HepG2 (cell line): ENCODE measurements around the gene CCDC34. TPM values are rescaled to one million over a fixed set of nuclear protein-coding genes. Genes with fewer than 3 reads are reported as not detected.
"Not testable (repeated sequence)": the region's sequence is repeated elsewhere in the genome, so short reads cannot be mapped to it uniquely, and the experiment has no call there.

Experiments used
- CBX5 ChIP-seq: sonication (generic); formaldehyde crosslinking; IDR thresholded peaks from 2 replicates; pipeline ENCODE4 v1.4.0; 2020; ENCODE audit warnings: missing genetic modification reagents, borderline replicate concordance
- CCDC6 ChIP-seq: sonication (generic); formaldehyde crosslinking; IDR thresholded peaks from 2 replicates; pipeline ENCODE4 v1.8.1; 2022; ENCODE audit warnings: mild to moderate bottlenecking, missing genetic modification reagents, moderate library complexity
- ELF3 ChIP-seq: IDR thresholded peaks from 2 replicates; pipeline ENCODE4 v1.6.1; 2016; ENCODE audit warnings: missing genetic modification reagents, missing compliant biosample characterization
- ERF ChIP-seq: IDR thresholded peaks from 2 replicates; pipeline ENCODE4 v1.6.1; 2018; ENCODE audit warnings: missing biosample characterization, missing genetic modification reagents
- FOXA1 ChIP-seq, 2 experiments: fragments of 450-650 bp in 1 of 2; sonication (generic) in 1 of 2; formaldehyde crosslinking in 1 of 2; IDR thresholded peaks; 2 replicates each; pipeline versions ENCODE4 v1.4.0 to v1.6.1; 2016 to 2020; ENCODE audit warnings: missing genetic modification reagents in 1 of 2
- GATAD2A ChIP-seq: IDR thresholded peaks from 2 replicates; pipeline ENCODE4 v1.6.1; 2016
- HNRNPL ChIP-seq: fragments of 200-400 bp; formaldehyde crosslinking; IDR thresholded peaks from 2 replicates; pipeline ENCODE4 v1.6.1; 2017; ENCODE audit warnings: mild to moderate bottlenecking, low read depth, low read length
- NR2F6 ChIP-seq, 2 experiments: IDR thresholded peaks; 2 replicates each; pipeline ENCODE4 v1.6.1; 2016; ENCODE audit warnings: antibody characterized with exemption in 1 of 2, mild to moderate bottlenecking in 1 of 2
- SAP130 ChIP-seq: IDR thresholded peaks from 2 replicates; pipeline ENCODE4 v1.6.1; 2016; ENCODE audit warnings: low read depth
- SOX6 ChIP-seq, 2 experiments: fragments of 450-650 bp in 1 of 2; sonication (generic) in 1 of 2; formaldehyde crosslinking in 1 of 2; IDR thresholded peaks; 2 replicates each; pipeline versions ENCODE4 v1.4.0 to v1.6.1; 2017 to 2020; ENCODE audit warnings: antibody characterized with exemption in 1 of 2, mild to moderate bottlenecking in 1 of 2, missing genetic modification reagents in 1 of 2
- TEAD3 ChIP-seq: optimal IDR thresholded peaks from 2 replicates; pipeline ENCODE3; 2016; ENCODE audit warnings: borderline replicate concordance
- ZBTB7B ChIP-seq: sonication (generic); formaldehyde crosslinking; IDR thresholded peaks from 2 replicates; pipeline ENCODE4 v1.4.0; 2020; ENCODE audit warnings: missing genetic modification reagents
- ZFY ChIP-seq: sonication (generic); formaldehyde crosslinking; IDR thresholded peaks from 2 replicates; pipeline ENCODE4 v1.4.0; 2020; ENCODE audit warnings: missing genetic modification reagents
- ZMYM4 ChIP-seq: sonication (generic); formaldehyde crosslinking; IDR thresholded peaks from 2 replicates; pipeline ENCODE4 v1.8.1; 2023; ENCODE audit warnings: mild to moderate bottlenecking, missing genetic modification reagents
- ZNF292 ChIP-seq: sonication (generic); formaldehyde crosslinking; IDR thresholded peaks from 2 replicates; pipeline ENCODE4 v1.8.1; 2022; ENCODE audit warnings: mild to moderate bottlenecking, low read depth, missing genetic modification reagents, borderline replicate concordance
- ZNF350 ChIP-seq: sonication (generic); formaldehyde crosslinking; IDR thresholded peaks from 2 replicates; pipeline ENCODE4 v1.4.0; 2020; ENCODE audit warnings: mild to moderate bottlenecking, low read depth, missing genetic modification reagents, borderline replicate concordance
- polyA plus RNA-seq, 8 experiments: library from polyadenylated mRNA; depleted of rRNA in 3 of 8; stranded (reverse) in 7 of 8; unstranded in 1 of 8; fragments of >200 nt; fragmentation: Illumina TruSeq in 4 of 8; extraction: Trizol in 4 of 8; gene quantifications; 2 replicates each; pipeline versions ENCODE4 v1.2.1 to v1.2.3, GENCODE V29; 2011 to 2016; ENCODE audit warnings: low read depth in 4 of 8, missing spikeins in 1 of 8, mixed read lengths in 1 of 8; ENCODE audit not compliant: insufficient read depth in 1 of 8
- total RNA-seq, 5 experiments: library from RNA; depleted of rRNA; stranded (reverse); fragments of >200 nt; fragmentation: Illumina TruSeq; extraction: Trizol; gene quantifications; 2 replicates each; pipeline ENCODE4 v1.2.3, GENCODE V29; 2016; ENCODE audit warnings: low read depth in 1 of 5
- TF ChIP-seq, protein P1 (sequence below): sonication (generic); formaldehyde crosslinking; IDR thresholded peaks from 2 replicates; pipeline ENCODE4 v1.4.0; 2020; ENCODE audit warnings: missing genetic modification reagents
- TF ChIP-seq, protein P2 (sequence below): sonication (generic); formaldehyde crosslinking; IDR thresholded peaks from 2 replicates; pipeline ENCODE4 v1.4.0; 2020; ENCODE audit warnings: missing genetic modification reagents, borderline replicate concordance
- TF ChIP-seq, protein P3 (sequence below): IDR thresholded peaks from 2 replicates; pipeline ENCODE4 v1.4.0; 2020; ENCODE audit warnings: mild to moderate bottlenecking, missing genetic modification reagents
- TF ChIP-seq, protein P4 (sequence below): IDR thresholded peaks from 2 replicates; pipeline ENCODE4 v1.6.1; 2016; ENCODE audit warnings: mild to moderate bottlenecking

Gene CCDC34
- total and polyA plus RNA-seq, 2 of the 13 experiments (the other 11 are each of a cell fraction or from before 2014, with no cell fraction given): 7.6 to 34.3 TPM

DNA sequence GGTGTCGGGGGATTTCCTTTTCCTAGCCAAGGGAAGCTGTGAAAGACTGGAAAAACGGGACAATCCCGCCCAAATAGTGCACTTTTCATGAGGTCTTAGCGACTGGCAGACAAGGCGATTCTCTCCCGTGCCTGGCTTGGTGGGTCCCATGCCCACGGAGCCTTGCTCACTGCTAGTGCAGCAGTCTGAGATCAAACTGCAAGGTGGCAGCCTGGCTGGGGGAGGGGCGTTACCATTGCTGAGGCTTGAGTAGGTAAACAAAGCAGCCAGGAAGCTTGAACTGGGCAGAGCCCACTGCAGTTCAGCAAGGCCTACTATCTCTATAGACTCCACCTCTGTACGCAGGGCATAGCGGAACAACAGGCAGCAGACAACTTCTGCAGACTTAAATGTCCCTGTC is 41.7 kb downstream of the CCDC34 start (continued):
- TF ChIP-seq, protein P1, sequence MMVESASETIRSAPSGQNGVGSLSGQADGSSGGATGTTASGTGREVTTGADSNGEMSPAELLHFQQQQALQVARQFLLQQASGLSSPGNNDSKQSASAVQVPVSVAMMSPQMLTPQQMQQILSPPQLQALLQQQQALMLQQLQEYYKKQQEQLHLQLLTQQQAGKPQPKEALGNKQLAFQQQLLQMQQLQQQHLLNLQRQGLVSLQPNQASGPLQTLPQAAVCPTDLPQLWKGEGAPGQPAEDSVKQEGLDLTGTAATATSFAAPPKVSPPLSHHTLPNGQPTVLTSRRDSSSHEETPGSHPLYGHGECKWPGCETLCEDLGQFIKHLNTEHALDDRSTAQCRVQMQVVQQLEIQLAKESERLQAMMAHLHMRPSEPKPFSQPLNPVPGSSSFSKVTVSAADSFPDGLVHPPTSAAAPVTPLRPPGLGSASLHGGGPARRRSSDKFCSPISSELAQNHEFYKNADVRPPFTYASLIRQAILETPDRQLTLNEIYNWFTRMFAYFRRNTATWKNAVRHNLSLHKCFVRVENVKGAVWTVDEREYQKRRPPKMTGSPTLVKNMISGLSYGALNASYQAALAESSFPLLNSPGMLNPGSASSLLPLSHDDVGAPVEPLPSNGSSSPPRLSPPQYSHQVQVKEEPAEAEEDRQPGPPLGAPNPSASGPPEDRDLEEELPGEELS (CRISPR knock-in tag): peak; percentile 66
- TF ChIP-seq SAP130 (CRISPR knock-in tag) (peak; percentile 38; the same call in 1 of the 2 replicates), GATAD2A (peak; percentile 66), CCDC6 (CRISPR knock-in tag) (peak; percentile 58; the same call in 1 of the 2 replicates), CBX5 (0 out of 2 replicates have a peak, but pooled peaks have one; percentile 29), FOXA1 (CRISPR knock-in tag; IDR thresholded peaks at IDR 0.05) (peak; percentile 87), ZNF350 (CRISPR knock-in tag) (0 out of 2 replicates have a peak, but pooled peaks have one; percentile 39), ZNF292 (CRISPR knock-in tag) (peak; percentile 85; the same call in 1 of the 2 replicates), ELF3 (0 out of 2 replicates have a peak, but pooled peaks have one; percentile 39), HNRNPL (peak; percentile 81; the same call in 1 of the 2 replicates), ZMYM4 (CRISPR knock-in tag) (peak; percentile 84), ZBTB7B (peak; percentile 75), SOX6 (CRISPR knock-in tag; IDR thresholded peaks at IDR 0.05) (peak; percentile 53; the same call in 1 of the 2 replicates), ERF (CRISPR knock-in tag) (peak; percentile 47; the same call in 1 of the 2 replicates), TEAD3 (CRISPR knock-in tag) (peak; percentile 9), ZFY (CRISPR knock-in tag) (peak; percentile 47; the same call in 1 of the 2 replicates), NR2F6 (CRISPR knock-in tag; IDR thresholded peaks at IDR 0.05) (0 out of 2 replicates have a peak, but pooled peaks have one; percentile 33)
- TF ChIP-seq FOXA1, SOX6, NR2F6 (IDR thresholded peaks at IDR 0.05): not testable (repeated sequence)
- TF ChIP-seq, protein P2, sequence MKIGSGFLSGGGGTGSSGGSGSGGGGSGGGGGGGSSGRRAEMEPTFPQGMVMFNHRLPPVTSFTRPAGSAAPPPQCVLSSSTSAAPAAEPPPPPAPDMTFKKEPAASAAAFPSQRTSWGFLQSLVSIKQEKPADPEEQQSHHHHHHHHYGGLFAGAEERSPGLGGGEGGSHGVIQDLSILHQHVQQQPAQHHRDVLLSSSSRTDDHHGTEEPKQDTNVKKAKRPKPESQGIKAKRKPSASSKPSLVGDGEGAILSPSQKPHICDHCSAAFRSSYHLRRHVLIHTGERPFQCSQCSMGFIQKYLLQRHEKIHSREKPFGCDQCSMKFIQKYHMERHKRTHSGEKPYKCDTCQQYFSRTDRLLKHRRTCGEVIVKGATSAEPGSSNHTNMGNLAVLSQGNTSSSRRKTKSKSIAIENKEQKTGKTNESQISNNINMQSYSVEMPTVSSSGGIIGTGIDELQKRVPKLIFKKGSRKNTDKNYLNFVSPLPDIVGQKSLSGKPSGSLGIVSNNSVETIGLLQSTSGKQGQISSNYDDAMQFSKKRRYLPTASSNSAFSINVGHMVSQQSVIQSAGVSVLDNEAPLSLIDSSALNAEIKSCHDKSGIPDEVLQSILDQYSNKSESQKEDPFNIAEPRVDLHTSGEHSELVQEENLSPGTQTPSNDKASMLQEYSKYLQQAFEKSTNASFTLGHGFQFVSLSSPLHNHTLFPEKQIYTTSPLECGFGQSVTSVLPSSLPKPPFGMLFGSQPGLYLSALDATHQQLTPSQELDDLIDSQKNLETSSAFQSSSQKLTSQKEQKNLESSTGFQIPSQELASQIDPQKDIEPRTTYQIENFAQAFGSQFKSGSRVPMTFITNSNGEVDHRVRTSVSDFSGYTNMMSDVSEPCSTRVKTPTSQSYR: peak; percentile 97
- TF ChIP-seq, protein P3, sequence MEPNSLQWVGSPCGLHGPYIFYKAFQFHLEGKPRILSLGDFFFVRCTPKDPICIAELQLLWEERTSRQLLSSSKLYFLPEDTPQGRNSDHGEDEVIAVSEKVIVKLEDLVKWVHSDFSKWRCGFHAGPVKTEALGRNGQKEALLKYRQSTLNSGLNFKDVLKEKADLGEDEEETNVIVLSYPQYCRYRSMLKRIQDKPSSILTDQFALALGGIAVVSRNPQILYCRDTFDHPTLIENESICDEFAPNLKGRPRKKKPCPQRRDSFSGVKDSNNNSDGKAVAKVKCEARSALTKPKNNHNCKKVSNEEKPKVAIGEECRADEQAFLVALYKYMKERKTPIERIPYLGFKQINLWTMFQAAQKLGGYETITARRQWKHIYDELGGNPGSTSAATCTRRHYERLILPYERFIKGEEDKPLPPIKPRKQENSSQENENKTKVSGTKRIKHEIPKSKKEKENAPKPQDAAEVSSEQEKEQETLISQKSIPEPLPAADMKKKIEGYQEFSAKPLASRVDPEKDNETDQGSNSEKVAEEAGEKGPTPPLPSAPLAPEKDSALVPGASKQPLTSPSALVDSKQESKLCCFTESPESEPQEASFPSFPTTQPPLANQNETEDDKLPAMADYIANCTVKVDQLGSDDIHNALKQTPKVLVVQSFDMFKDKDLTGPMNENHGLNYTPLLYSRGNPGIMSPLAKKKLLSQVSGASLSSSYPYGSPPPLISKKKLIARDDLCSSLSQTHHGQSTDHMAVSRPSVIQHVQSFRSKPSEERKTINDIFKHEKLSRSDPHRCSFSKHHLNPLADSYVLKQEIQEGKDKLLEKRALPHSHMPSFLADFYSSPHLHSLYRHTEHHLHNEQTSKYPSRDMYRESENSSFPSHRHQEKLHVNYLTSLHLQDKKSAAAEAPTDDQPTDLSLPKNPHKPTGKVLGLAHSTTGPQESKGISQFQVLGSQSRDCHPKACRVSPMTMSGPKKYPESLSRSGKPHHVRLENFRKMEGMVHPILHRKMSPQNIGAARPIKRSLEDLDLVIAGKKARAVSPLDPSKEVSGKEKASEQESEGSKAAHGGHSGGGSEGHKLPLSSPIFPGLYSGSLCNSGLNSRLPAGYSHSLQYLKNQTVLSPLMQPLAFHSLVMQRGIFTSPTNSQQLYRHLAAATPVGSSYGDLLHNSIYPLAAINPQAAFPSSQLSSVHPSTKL (CRISPR knock-in tag): peak; percentile 85
- TF ChIP-seq, protein P4, sequence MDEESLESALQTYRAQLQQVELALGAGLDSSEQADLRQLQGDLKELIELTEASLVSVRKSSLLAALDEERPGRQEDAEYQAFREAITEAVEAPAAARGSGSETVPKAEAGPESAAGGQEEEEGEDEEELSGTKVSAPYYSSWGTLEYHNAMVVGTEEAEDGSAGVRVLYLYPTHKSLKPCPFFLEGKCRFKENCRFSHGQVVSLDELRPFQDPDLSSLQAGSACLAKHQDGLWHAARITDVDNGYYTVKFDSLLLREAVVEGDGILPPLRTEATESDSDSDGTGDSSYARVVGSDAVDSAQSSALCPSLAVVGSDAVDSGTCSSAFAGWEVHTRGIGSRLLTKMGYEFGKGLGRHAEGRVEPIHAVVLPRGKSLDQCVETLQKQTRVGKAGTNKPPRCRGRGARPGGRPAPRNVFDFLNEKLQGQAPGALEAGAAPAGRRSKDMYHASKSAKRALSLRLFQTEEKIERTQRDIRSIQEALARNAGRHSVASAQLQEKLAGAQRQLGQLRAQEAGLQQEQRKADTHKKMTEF: peak; percentile 52; the same call in 1 of the 2 replicates
